ENCODE measurements around the gene RP2.

The RP2 gene

DNA sequence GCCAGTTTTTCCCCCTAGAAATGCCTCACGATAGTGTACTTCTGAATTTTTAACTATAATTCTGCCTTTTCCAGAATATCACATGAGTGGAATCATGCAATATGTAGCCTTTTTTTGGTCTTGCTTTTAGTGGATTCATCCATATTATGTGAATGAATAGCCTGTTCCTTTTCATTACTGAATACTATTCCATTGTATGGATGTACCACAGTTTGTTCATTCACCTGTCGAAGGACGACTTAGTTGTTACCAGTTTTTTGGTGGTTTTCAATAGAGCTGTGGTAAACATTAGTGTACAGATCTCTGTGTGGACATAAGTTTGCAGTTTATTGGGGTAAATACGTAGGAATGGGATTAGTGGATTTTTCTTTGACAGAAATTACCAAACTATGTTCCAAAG is 83.4 kb downstream of the RP2 start:
- no peaks in the 10 kb centered on the region for H3K36me3 ChIP-seq (ENCODE audit: low read depth)
- no peaks in the 10 kb centered on the region for H3K9me3 ChIP-seq (ENCODE audit: severe bottlenecking)
- H3K27me3 ChIP-seq (ENCODE audit: insufficient read depth, poor library complexity, severe bottlenecking) = no peaks in the 10 kb centered on the region
- H3K4me3 ChIP-seq (ENCODE audit: severe bottlenecking) = no peak overlapping the region
- ATAC-seq (ENCODE audit: low read depth) (no peak), DNase-seq (ENCODE audit: low spot score) (no peak)
- H3K27ac ChIP-seq (ENCODE audit: poor library complexity, severe bottlenecking) = no peak overlapping the region
- H3K4me1 ChIP-seq (ENCODE audit: insufficient read depth, poor library complexity, severe bottlenecking) = no peaks in the 10 kb centered on the region
- TF ChIP-seq, protein P1, sequence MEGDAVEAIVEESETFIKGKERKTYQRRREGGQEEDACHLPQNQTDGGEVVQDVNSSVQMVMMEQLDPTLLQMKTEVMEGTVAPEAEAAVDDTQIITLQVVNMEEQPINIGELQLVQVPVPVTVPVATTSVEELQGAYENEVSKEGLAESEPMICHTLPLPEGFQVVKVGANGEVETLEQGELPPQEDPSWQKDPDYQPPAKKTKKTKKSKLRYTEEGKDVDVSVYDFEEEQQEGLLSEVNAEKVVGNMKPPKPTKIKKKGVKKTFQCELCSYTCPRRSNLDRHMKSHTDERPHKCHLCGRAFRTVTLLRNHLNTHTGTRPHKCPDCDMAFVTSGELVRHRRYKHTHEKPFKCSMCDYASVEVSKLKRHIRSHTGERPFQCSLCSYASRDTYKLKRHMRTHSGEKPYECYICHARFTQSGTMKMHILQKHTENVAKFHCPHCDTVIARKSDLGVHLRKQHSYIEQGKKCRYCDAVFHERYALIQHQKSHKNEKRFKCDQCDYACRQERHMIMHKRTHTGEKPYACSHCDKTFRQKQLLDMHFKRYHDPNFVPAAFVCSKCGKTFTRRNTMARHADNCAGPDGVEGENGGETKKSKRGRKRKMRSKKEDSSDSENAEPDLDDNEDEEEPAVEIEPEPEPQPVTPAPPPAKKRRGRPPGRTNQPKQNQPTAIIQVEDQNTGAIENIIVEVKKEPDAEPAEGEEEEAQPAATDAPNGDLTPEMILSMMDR (IDR thresholded peaks at IDR 0.05; ENCODE audit: poor library complexity, severe bottlenecking) = no peak

DNA sequence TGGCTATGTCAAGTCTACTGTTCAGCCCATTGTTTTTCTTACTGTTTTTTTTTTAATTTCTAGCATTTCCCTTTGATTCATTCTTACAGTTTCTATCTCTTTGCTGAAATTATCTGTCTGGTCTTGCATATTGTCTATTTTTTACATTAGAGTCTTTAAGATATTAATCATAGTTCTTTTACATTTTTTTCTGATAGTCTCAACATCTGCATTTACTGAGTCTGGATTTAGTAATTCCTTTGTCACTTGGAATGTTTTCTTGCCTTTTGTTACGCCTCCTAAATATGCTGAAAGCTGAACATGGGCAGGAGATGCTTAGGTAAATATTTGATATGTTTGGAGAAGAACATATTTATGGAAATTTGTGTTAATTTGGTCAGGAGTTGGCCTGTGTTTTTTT is 85.8 kb downstream of the RP2 start:
- TF ChIP-seq, protein P1 (IDR thresholded peaks at IDR 0.05; ENCODE audit: poor library complexity, severe bottlenecking) = no peak
- Histone ChIP-seq H3K27me3 (ENCODE audit: insufficient read depth, poor library complexity, severe bottlenecking) (no peaks in the 10 kb centered on the region), H3K27ac (ENCODE audit: poor library complexity, severe bottlenecking) (peak overlapping the region; percentile 21), H3K36me3 (ENCODE audit: low read depth) (no peaks in the 10 kb centered on the region), H3K4me1 (ENCODE audit: insufficient read depth, poor library complexity, severe bottlenecking) (no peaks in the 10 kb centered on the region), H3K9me3 (ENCODE audit: severe bottlenecking) (no peaks in the 10 kb centered on the region), H3K4me3 (ENCODE audit: severe bottlenecking) (no peak overlapping the region)
- DNase-seq (ENCODE audit: low spot score) (no peak), ATAC-seq (ENCODE audit: low read depth) (peak; percentile 23; the same call in 1 of the 3 replicates)

DNA sequence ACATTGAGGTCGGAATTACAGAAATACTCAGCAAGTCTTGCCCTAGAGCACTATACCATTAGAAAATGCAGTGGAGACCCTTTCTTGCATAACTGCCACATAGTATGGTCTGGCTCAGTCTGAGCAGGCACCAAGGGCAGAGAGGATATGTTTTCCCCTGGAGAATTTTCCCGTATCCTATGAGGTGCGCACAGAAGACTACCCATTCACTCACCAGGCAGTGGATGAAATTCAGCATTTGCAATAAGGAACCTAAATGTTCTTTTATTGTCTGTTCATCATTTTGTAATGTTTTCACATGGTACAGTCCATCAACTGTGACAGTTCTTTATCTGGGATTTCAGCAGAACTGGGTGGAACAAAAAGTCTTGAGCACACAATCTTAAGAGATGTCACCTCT is 90.9 kb downstream of the RP2 start:
- Histone ChIP-seq H3K27me3 (ENCODE audit: insufficient read depth, poor library complexity, severe bottlenecking) (no peaks in the 10 kb centered on the region), H3K27ac (ENCODE audit: poor library complexity, severe bottlenecking) (no peak overlapping the region), H3K4me3 (ENCODE audit: severe bottlenecking) (no peak overlapping the region), H3K9me3 (ENCODE audit: severe bottlenecking) (no peaks in the 10 kb centered on the region), H3K4me1 (ENCODE audit: insufficient read depth, poor library complexity, severe bottlenecking) (peaks cover 6% of the 10 kb centered on the region), H3K36me3 (ENCODE audit: low read depth) (no peaks in the 10 kb centered on the region)
- ATAC-seq (ENCODE audit: low read depth) (no peak), DNase-seq (ENCODE audit: low spot score) (no peak)
- TF ChIP-seq, protein P1 (IDR thresholded peaks at IDR 0.05; ENCODE audit: poor library complexity, severe bottlenecking) = no peak

DNA sequence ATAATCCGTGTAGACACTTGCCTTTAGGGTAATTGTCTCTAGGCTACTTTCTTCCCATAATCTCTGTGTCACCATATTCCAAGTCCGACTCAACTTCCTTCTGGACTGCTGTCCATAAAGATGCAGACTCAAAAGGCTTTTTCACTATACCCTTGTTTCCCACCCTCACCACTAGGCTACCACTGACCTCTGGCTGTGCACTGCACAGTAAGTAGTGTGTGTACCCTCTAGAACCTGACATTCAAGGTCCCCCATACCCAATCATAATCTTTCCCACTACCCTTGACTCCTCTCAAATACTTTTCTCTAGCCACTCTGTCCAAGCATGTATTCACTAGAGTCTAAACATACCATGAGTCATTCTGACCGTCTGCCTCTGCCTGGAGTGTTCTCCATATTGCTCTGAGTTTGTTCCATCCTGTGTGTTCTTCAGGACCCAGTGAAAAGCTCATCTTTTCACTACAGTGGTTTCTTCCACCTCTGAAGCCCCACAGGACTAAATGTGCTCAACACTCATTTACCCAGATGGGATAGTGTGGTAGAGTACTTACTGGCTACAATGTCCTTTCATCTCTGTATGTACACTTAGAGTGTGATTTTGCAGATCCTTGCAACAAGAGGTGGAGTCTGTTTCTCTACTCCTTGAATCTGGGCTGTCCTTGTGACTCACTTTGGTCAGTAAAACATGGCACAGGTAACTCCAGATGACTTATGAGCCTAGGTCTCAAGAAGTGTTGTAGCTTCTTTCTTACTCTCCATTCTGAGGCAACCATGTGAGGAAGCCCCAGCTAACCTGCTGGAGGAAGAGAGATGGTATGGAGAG is 92.8 kb downstream of the RP2 start:
- peak; percentile 72; the same call in 1 of the 3 replicates for ATAC-seq (ENCODE audit: low read depth)
- Histone ChIP-seq H3K36me3 (ENCODE audit: low read depth) (no peaks in the 10 kb centered on the region), H3K4me3 (ENCODE audit: severe bottlenecking) (no peak overlapping the region), H3K4me1 (ENCODE audit: insufficient read depth, poor library complexity, severe bottlenecking) (peaks cover 6% of the 10 kb centered on the region), H3K27ac (ENCODE audit: poor library complexity, severe bottlenecking) (no peak overlapping the region), H3K27me3 (ENCODE audit: insufficient read depth, poor library complexity, severe bottlenecking) (no peaks in the 10 kb centered on the region), H3K9me3 (ENCODE audit: severe bottlenecking) (no peaks in the 10 kb centered on the region)
- no peak for DNase-seq (ENCODE audit: low spot score)
- TF ChIP-seq, protein P1 (IDR thresholded peaks at IDR 0.05; ENCODE audit: poor library complexity, severe bottlenecking) = no peak
